WTC11 (cell line): ENCODE measurements around the gene ZFPM1. TPM values are rescaled to one million over a fixed set of nuclear protein-coding genes. Genes with fewer than 3 reads are reported as not detected.

Experiments used
- microRNA-seq: library from miRNA; unstranded; fragments of <30 nt; microRNA quantifications from one replicate; pipeline ENCODE4 v1.2.0, GENCODE V29; 2022; ENCODE audit warnings: borderline number of aligned reads
- total RNA-seq: library from RNA; stranded (reverse); gene quantifications from 3 replicates; pipeline ENCODE4 v1.2.3, GENCODE V29; 2021

The ZFPM1 gene
- total RNA-seq, 1 experiment from 2014 or later, result 9.3 TPM

Small RNA genes within 50 kb of the gene (microRNA-seq; reads per million reads assigned to microRNA genes)
- not detected for gene MIR5189

Other genes starting within 250 kb of the ZFPM1 start
- gene ZNF469, start 70.3 kb upstream of the ZFPM1 start, total RNA-seq, result 1.8 to 3.2 TPM (median 2.4 TPM) in 3 replicates
- 57.3 to 65.6 TPM (median 61.8 TPM) in 3 replicates for gene ZC3H18, start 117.1 kb downstream of the ZFPM1 start, total RNA-seq
- gene IL17C, start 185.3 kb downstream of the ZFPM1 start, total RNA-seq, result 0.80 to 1.9 TPM (median 1.5 TPM) in 3 replicates
- gene CYBA, start 197.8 kb downstream of the ZFPM1 start, total RNA-seq, result 169 to 219 TPM (median 207 TPM) in 3 replicates
- 96.9 to 113 TPM (median 109 TPM) in 3 replicates for gene MVD, start 209.8 kb downstream of the ZFPM1 start, total RNA-seq
- gene SNAI3, start 233.2 kb downstream of the ZFPM1 start, total RNA-seq, result 8.0 to 9.4 TPM (median 9.1 TPM) in 3 replicates